NCI-H460 (cell line): Measurements from ENCODE around the gene SNRK. TPM values are rescaled to one million over a fixed set of nuclear protein-coding genes. Genes with fewer than 3 reads are reported as not detected.

ENCODE experiments used
- DNase-seq: peaks from one replicate; pipeline ENCODE4 v3.0.0-alpha.2; 2016; ENCODE audit warnings: low read depth; ENCODE audit errors: extremely low read depth
- polyA plus RNA-seq: library from polyadenylated mRNA; depleted of rRNA; stranded (reverse); fragments of >200 nt; gene quantifications from 2 replicates; pipeline ENCODE4 v1.2.3, GENCODE V29; 2014; cell fraction: nucleus; rRNA removed
- total RNA-seq: library from RNA; depleted of rRNA; stranded (reverse); fragments of >200 nt; shearing (Covaris generic); gene quantifications from 2 replicates; pipeline ENCODE4 v1.2.3, GENCODE V29; 2014; rRNA removed

The SNRK gene
- 7.1 and 9.3 TPM in 2 replicates for total RNA-seq
- 2.9 and 7.0 TPM in 2 replicates for polyA plus RNA-seq

- peak; percentile 60 for DNase-seq
Observed at GRCh38 chr3:43286115-43286840, at the start of gene SNRK. SNRK (plus strand) TSS chr3:43286540; CDS start chr3:43303204, 16,664 bp downstream.

- no peak for DNase-seq
Observed at GRCh38 chr3:43238801-43239200, 47.5 kb upstream of the SNRK start.

- no peak for DNase-seq
Observed at GRCh38 chr3:43239755-43240154, 46.6 kb upstream of the SNRK start.

- DNase-seq: no peak
Observed at GRCh38 chr3:43243590-43244587, 42.5 kb upstream of the SNRK start.

GRCh38 chr3:43244694-43245093 is 41.6 kb upstream of the SNRK start:
- DNase-seq: no peak

GRCh38 chr3:43246976-43247375 is 39.4 kb upstream of the SNRK start:
- DNase-seq: no peak

GRCh38 chr3:43247561-43248184 is 38.7 kb upstream of the SNRK start:
- no peak for DNase-seq

GRCh38 chr3:43248185-43248583 is 38.2 kb upstream of the SNRK start:
- DNase-seq: no peak

GRCh38 chr3:43248973-43249372 is 37.4 kb upstream of the SNRK start:
- no peak for DNase-seq

- no peak for DNase-seq
Observed at GRCh38 chr3:43249405-43249804, 36.9 kb upstream of the SNRK start.

- DNase-seq: no peak
Observed at GRCh38 chr3:43253294-43253693, 33.0 kb upstream of the SNRK start.

GRCh38 chr3:43254125-43254524 is 32.2 kb upstream of the SNRK start:
- no peak for DNase-seq

GRCh38 chr3:43255662-43256061 is 30.7 kb upstream of the SNRK start:
- DNase-seq: no peak

- DNase-seq: no peak
Observed at GRCh38 chr3:43256714-43257461, 29.5 kb upstream of the SNRK start.

GRCh38 chr3:43257850-43258249 is 28.5 kb upstream of the SNRK start:
- no peak for DNase-seq

- no peak for DNase-seq
Observed at GRCh38 chr3:43259626-43260025, 26.7 kb upstream of the SNRK start.

- no peak for DNase-seq
Observed at GRCh38 chr3:43260412-43260811, 25.9 kb upstream of the SNRK start.

- DNase-seq: no peak
Observed at GRCh38 chr3:43262194-43262593, 24.1 kb upstream of the SNRK start.

- no peak for DNase-seq
Observed at GRCh38 chr3:43266451-43266850, 19.9 kb upstream of the SNRK start.

GRCh38 chr3:43266995-43267394 is 19.3 kb upstream of the SNRK start:
- DNase-seq: no peak
